ENCODE measurements around the gene PYROXD2. TPM values are rescaled to one million over a fixed set of nuclear protein-coding genes. Genes with fewer than 3 reads are reported as not detected.

The PYROXD2 gene
- total RNA-seq, 1 experiment from 2014 or later, result 4.0 TPM

DNA sequence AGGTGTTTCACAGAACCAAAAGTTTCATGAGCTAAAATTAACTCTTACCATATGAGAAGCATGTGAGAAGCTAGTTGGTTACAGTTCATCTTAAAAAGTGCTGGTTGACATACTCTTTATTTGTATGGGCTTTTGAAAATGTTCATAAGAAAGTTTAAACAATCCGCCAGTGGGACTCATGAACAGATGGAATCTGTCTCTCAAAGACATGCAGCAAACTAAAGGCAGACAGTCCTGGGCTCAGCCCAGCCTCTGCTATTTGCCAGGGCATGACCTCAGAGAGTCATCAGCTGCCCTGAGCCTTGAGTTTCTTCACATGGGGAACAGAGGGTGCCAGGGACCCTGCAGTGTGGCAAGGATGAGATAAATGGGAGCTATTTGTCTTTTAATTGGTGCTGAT lies 3.2 kb downstream of the PYROXD2 start:
- no peak overlapping the region for H3K4me3 Mint-ChIP-seq (ENCODE audit: unreplicated experiment)
- ChIA-PET POLR2A (no interaction called here), CTCF (interaction anchor here (0.6 to 1.0 kb wide), 3 partner anchors 149 to 981 kb away, joined by 3 to 5 read pairs (median 3); no protein-coding TSS in a partner anchor)
- DNase-seq (ENCODE audit: unreplicated experiment), result no peak
- H3K4me1 Mint-ChIP-seq (ENCODE audit: insufficient read depth, unreplicated experiment), result peaks cover 5% of the 10 kb centered on the region
- H3K9me3 Mint-ChIP-seq (ENCODE audit: unreplicated experiment), result no peaks in the 10 kb centered on the region
- intact Hi-C loops (cut with micrococcal nuclease), result no loop called here
- TF ChIP-seq, protein P1, sequence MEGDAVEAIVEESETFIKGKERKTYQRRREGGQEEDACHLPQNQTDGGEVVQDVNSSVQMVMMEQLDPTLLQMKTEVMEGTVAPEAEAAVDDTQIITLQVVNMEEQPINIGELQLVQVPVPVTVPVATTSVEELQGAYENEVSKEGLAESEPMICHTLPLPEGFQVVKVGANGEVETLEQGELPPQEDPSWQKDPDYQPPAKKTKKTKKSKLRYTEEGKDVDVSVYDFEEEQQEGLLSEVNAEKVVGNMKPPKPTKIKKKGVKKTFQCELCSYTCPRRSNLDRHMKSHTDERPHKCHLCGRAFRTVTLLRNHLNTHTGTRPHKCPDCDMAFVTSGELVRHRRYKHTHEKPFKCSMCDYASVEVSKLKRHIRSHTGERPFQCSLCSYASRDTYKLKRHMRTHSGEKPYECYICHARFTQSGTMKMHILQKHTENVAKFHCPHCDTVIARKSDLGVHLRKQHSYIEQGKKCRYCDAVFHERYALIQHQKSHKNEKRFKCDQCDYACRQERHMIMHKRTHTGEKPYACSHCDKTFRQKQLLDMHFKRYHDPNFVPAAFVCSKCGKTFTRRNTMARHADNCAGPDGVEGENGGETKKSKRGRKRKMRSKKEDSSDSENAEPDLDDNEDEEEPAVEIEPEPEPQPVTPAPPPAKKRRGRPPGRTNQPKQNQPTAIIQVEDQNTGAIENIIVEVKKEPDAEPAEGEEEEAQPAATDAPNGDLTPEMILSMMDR (IDR thresholded peaks at IDR 0.05; ENCODE audit: unreplicated experiment), result no peak
- no peaks in the 10 kb centered on the region for H3K36me3 Mint-ChIP-seq (ENCODE audit: insufficient read depth, unreplicated experiment)
- H3K27me3 Mint-ChIP-seq (ENCODE audit: insufficient read depth, unreplicated experiment), result no peaks in the 10 kb centered on the region
- H3K27ac Mint-ChIP-seq (ENCODE audit: low read depth, unreplicated experiment), result no peak overlapping the region
- BruUV-seq (replicated peaks), result no TSS peak

DNA sequence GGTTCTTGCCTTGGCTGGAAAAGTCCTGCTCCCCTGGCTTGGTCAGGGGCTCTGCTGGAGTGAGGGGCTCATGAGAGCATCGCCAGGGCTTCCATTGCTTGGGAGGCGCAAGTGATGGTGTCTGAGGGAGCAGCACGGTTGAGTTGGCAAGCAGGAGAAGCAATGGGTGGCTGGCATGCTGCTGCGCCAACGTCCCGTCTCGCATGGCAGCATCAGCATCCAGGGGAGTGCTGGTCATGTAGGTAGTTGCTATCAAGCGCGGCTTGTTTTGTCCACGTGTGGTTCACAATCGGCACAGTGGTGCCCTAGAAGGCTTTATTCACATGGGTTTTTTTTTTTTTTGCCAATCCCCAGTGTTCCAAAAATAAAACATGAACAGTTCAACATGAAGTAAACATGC lies 3.8 kb downstream of the PYROXD2 start:
- CTCF ChIA-PET, result no interaction called here
- Mint-ChIP-seq H3K4me3 (ENCODE audit: unreplicated experiment) (no peak overlapping the region), H3K9me3 (ENCODE audit: unreplicated experiment) (no peaks in the 10 kb centered on the region), H3K27ac (ENCODE audit: low read depth, unreplicated experiment) (no peak overlapping the region), H3K27me3 (ENCODE audit: insufficient read depth, unreplicated experiment) (no peaks in the 10 kb centered on the region), H3K36me3 (ENCODE audit: insufficient read depth, unreplicated experiment) (no peaks in the 10 kb centered on the region), H3K4me1 (ENCODE audit: insufficient read depth, unreplicated experiment) (peaks cover 5% of the 10 kb centered on the region)
- BruUV-seq (replicated peaks), result no TSS peak
- intact Hi-C loops (cut with micrococcal nuclease), result no loop called here
- TF ChIP-seq, protein P1 (IDR thresholded peaks at IDR 0.05; ENCODE audit: unreplicated experiment), result no peak
- POLR2A ChIA-PET, result no interaction called here
- no peak for DNase-seq (ENCODE audit: unreplicated experiment)

- ChIA-PET CTCF (interaction anchor here (0.5 to 0.9 kb wide), 3 partner anchors 63 to 726 kb away, joined by 3 read pairs; no protein-coding TSS in a partner anchor), POLR2A (no interaction called here)
- intact Hi-C loops (cut with micrococcal nuclease), result no loop called here
- TF ChIP-seq, protein P1 (IDR thresholded peaks at IDR 0.05; ENCODE audit: unreplicated experiment), result no peak
- DNase-seq (ENCODE audit: unreplicated experiment), result no peak
- Mint-ChIP-seq H3K27me3 (ENCODE audit: insufficient read depth, unreplicated experiment) (no peaks in the 10 kb centered on the region), H3K4me1 (ENCODE audit: insufficient read depth, unreplicated experiment) (peaks cover 5% of the 10 kb centered on the region), H3K36me3 (ENCODE audit: insufficient read depth, unreplicated experiment) (no peaks in the 10 kb centered on the region), H3K4me3 (ENCODE audit: unreplicated experiment) (no peak overlapping the region), H3K9me3 (ENCODE audit: unreplicated experiment) (no peaks in the 10 kb centered on the region), H3K27ac (ENCODE audit: low read depth, unreplicated experiment) (no peak overlapping the region)
- no TSS peak for BruUV-seq (replicated peaks)
These were observed 4.2 kb downstream of the PYROXD2 start for GRCh38 chr10:98410759-98411158.

DNA sequence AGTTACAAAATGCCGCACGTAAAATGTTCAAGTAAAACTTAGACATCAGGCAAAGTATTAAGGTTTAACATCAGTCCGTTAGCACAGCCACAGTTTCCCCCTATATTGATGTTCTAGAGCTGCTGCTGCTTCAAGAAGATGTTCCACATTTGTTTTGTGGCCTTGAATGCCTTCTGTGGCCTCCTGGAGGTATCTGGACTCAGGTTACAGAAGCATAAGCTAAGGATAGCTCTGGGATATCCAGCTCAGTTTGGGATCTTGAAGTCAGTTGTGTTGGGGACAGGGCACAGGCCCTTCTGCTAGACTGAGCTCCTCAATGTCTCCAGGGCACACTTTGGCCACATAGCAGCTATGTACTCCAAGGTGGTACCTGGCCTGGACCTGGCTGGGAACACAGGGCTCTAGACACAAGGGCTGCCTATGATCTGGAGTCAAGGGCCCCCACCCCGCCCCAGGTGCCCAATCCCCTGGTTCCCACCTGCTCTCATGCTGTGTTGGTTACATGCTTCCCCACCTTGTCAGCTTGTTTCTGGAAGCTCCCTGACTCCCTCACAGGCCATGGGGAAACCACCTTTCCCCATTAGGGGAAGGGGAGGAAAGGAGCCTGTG lies 4.7 kb downstream of the PYROXD2 start:
- H3K27ac Mint-ChIP-seq (ENCODE audit: low read depth, unreplicated experiment), result no peak overlapping the region
- DNase-seq (ENCODE audit: unreplicated experiment), result no peak
- ChIA-PET CTCF (interaction anchor here (0.5 to 0.9 kb wide), 3 partner anchors 63 to 726 kb away, joined by 3 read pairs; no protein-coding TSS in a partner anchor), POLR2A (no interaction called here)
- intact Hi-C loops (cut with micrococcal nuclease), result no loop called here
- H3K36me3 Mint-ChIP-seq (ENCODE audit: insufficient read depth, unreplicated experiment), result no peaks in the 10 kb centered on the region
- no peaks in the 10 kb centered on the region for H3K9me3 Mint-ChIP-seq (ENCODE audit: unreplicated experiment)
- TF ChIP-seq, protein P1 (IDR thresholded peaks at IDR 0.05; ENCODE audit: unreplicated experiment), result no peak
- H3K4me3 Mint-ChIP-seq (ENCODE audit: unreplicated experiment), result no peak overlapping the region
- no peaks in the 10 kb centered on the region for H3K27me3 Mint-ChIP-seq (ENCODE audit: insufficient read depth, unreplicated experiment)
- H3K4me1 Mint-ChIP-seq (ENCODE audit: insufficient read depth, unreplicated experiment), result peaks cover 5% of the 10 kb centered on the region
- BruUV-seq (replicated peaks), result no TSS peak

Data from MCF 10A (cell line).